ENCODE results near the gene SPOCK1.
"Not testable (repeated sequence)": the region's sequence is repeated elsewhere in the genome, so short reads cannot be mapped to it uniquely, and the experiment has no call there.

The SPOCK1 gene

GRCh38 chr5:136999787-137000186, 499.3 kb downstream of the SPOCK1 start:
- no peak for DNase-seq

GRCh38 chr5:136998854-136999357, 500.2 kb downstream of the SPOCK1 start:
- DNase-seq, result no peak

GRCh38 chr5:136994154-136994553, 505.0 kb downstream of the SPOCK1 start:
- no peak for DNase-seq

- no peak for DNase-seq
Observed at GRCh38 chr5:136992796-136993489, 506.2 kb downstream of the SPOCK1 start.

- no peak for DNase-seq
Observed at GRCh38 chr5:136985785-136986475, 513.2 kb downstream of the SPOCK1 start.

- no peak for DNase-seq
Observed at GRCh38 chr5:136984772-136985446, 514.2 kb downstream of the SPOCK1 start.

GRCh38 chr5:136981936-136982335, 517.2 kb downstream of the SPOCK1 start:
- no peak for DNase-seq

GRCh38 chr5:136979131-136979530, 520.0 kb downstream of the SPOCK1 start:
- DNase-seq, result no peak

GRCh38 chr5:136963504-136963903, 535.6 kb downstream of the SPOCK1 start:
- DNase-seq, result no peak

GRCh38 chr5:136957428-136957827, 541.7 kb downstream of the SPOCK1 start:
- no peak for DNase-seq

- not testable (repeated sequence) for DNase-seq
Observed at GRCh38 chr5:136954142-136954541, 545.0 kb downstream of the SPOCK1 start.

- not testable (repeated sequence) for DNase-seq
Observed at GRCh38 chr5:136953346-136954069, 545.6 kb downstream of the SPOCK1 start.

GRCh38 chr5:136927571-136927970, 571.6 kb downstream of the SPOCK1 start:
- DNase-seq, result no peak

- DNase-seq, result no peak
Observed at GRCh38 chr5:136926073-136926472, 573.1 kb downstream of the SPOCK1 start.
